ENCODE results near the gene UPK1B. TPM values are rescaled to one million over a fixed set of nuclear protein-coding genes. Genes with fewer than 3 reads are reported as not detected.

The UPK1B gene
- total RNA-seq, 1 experiment from 2014 or later: 1.0 TPM

DNA sequence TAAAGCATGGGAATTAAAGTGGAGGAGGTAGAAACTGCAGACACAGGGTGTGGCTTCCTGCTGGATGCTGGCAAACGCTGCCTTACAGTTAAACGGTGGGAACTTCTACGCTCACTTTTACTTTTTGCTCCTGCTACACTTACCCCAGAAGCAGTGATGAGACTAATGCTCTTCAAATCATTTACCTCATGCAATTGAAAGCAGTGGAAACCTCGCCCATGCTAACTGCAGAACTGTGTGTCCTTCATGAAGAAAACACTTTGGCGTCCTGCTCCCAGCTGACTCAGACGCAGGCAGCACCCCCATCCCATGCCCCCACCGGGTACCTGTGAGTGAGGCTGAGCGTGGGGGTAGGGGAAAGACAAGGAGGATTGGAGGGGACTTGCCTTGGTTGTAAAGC, 31.8 kb downstream of the UPK1B start:
- H2BK12ac ChIP-seq (ENCODE audit: insufficient read length, low read depth, low read length): no peak overlapping the region
- no peaks in the 10 kb centered on the region; a peak in 2 of 5 replicates for H3K9me3 Mint-ChIP-seq
- no peak overlapping the region for H2BK20ac ChIP-seq (ENCODE audit: low read depth, low read length, poor library complexity, severe bottlenecking)
- no peak for DNase-seq
- peaks cover 5 to 7% of the 10 kb centered on the region in 2 experiments; a peak in 2 of 4 replicates for H3K4me1 Mint-ChIP-seq
- H3K27ac ChIP-seq (ENCODE audit: insufficient read length, low read depth, low read length): no peak overlapping the region
- no peaks in the 10 kb centered on the region for H3K9me3 ChIP-seq (ENCODE audit: control insufficient read depth, low read depth, low read length)
- no peak overlapping the region for H4K5ac ChIP-seq (ENCODE audit: insufficient read length, low read depth, low read length)
- no peak overlapping the region for H4K8ac ChIP-seq (replicated peaks; ENCODE audit: insufficient read length, low read depth, low read length)
- H3K23ac ChIP-seq (ENCODE audit: insufficient read length, low read depth, low read length): no peak overlapping the region
- no peaks in the 10 kb centered on the region for H3K79me2 ChIP-seq (ENCODE audit: insufficient read depth, low read length)
- H3K79me1 ChIP-seq (ENCODE audit: insufficient read depth, low read depth, low read length, poor library complexity, severe bottlenecking): no peaks in the 10 kb centered on the region
- H3K4ac ChIP-seq (ENCODE audit: low read depth, low read length): no peak overlapping the region
- no peak overlapping the region for H4K91ac ChIP-seq (ENCODE audit: insufficient read length, low read depth, low read length)
- H3K23me2 ChIP-seq (ENCODE audit: insufficient read length, low read depth, low read length, poor library complexity, severe bottlenecking): no peaks in the 10 kb centered on the region
- H3K27ac Mint-ChIP-seq: peak overlapping the region in 1 of 3 experiments; percentile 55; a peak in 2 of 7 replicates
- H2BK15ac ChIP-seq (ENCODE audit: low read depth, low read length): no peak overlapping the region
- no peak overlapping the region for H3K4me3 Mint-ChIP-seq
- no peak overlapping the region for H3K56ac ChIP-seq (ENCODE audit: insufficient read length, low read depth, low read length)
- H3K27me3 Mint-ChIP-seq (ENCODE audit: low read depth): no peaks in the 10 kb centered on the region; the same call in 1 of the 2 replicates
- H3K36me3 Mint-ChIP-seq (ENCODE audit: insufficient read depth in 1 of 3, low read depth in 3 of 3): peaks cover 0 to 13% (median 0%) of the 10 kb centered on the region in 3 experiments; a peak in 4 of 7 replicates
- no peak overlapping the region for H3K18ac ChIP-seq (ENCODE audit: insufficient read length, low read depth, low read length)
- no peak overlapping the region for H3T11ph ChIP-seq (ENCODE audit: low read length)
- no peak overlapping the region for H2AFZ ChIP-seq (ENCODE audit: low read length)
- WGBS (ENCODE audit: extremely low coverage, insufficient read length, low lambda C conversion rate): no CpG with 5 or more reads among the region's 8 CpGs
- H3K27me3 ChIP-seq (ENCODE audit: insufficient read depth, low read length): no peaks in the 10 kb centered on the region
- no peaks in the 10 kb centered on the region for H3K4me1 ChIP-seq (ENCODE audit: insufficient read depth, low read length)
- no peaks in the 10 kb centered on the region for H4K20me1 ChIP-seq (ENCODE audit: control insufficient read depth, insufficient read depth, insufficient read length)
- no peak overlapping the region for H3K4me2 ChIP-seq (ENCODE audit: insufficient read depth, insufficient read length, low read length)
- H3K9ac ChIP-seq (ENCODE audit: extremely low read depth, insufficient read length, low read length): no peak overlapping the region
- H2AK5ac ChIP-seq (ENCODE audit: insufficient read length, low read length): no peak overlapping the region
- TF ChIP-seq, protein P1, sequence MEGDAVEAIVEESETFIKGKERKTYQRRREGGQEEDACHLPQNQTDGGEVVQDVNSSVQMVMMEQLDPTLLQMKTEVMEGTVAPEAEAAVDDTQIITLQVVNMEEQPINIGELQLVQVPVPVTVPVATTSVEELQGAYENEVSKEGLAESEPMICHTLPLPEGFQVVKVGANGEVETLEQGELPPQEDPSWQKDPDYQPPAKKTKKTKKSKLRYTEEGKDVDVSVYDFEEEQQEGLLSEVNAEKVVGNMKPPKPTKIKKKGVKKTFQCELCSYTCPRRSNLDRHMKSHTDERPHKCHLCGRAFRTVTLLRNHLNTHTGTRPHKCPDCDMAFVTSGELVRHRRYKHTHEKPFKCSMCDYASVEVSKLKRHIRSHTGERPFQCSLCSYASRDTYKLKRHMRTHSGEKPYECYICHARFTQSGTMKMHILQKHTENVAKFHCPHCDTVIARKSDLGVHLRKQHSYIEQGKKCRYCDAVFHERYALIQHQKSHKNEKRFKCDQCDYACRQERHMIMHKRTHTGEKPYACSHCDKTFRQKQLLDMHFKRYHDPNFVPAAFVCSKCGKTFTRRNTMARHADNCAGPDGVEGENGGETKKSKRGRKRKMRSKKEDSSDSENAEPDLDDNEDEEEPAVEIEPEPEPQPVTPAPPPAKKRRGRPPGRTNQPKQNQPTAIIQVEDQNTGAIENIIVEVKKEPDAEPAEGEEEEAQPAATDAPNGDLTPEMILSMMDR (conservative IDR thresholded peaks at IDR 0.05): no peak
- H3K14ac ChIP-seq (ENCODE audit: insufficient read depth, low read length): no peak overlapping the region
- no peak overlapping the region for H2BK5ac ChIP-seq (ENCODE audit: insufficient read length, low read length)
- H2BK120ac ChIP-seq (ENCODE audit: low read depth, low read length, poor library complexity, severe bottlenecking): no peak overlapping the region
